GM23338 (cell line): Measurements from ENCODE around the gene DUSP19. TPM values are rescaled to one million over a fixed set of nuclear protein-coding genes. Genes with fewer than 3 reads are reported as not detected.

Experiments
- ATAC-seq: fragments of 200-7000 bp; cut with Tn5 transposase; 3 replicates; pipeline ENCODE4 v1.9.1; 2020
- DNase-seq: peaks from one replicate; pipeline ENCODE4 v3.0.0-alpha.2; 2015; ENCODE audit warnings: low spot score
- H2AFZ ChIP-seq: fragments of 200-600 bp; sonication (generic); 2 replicates; pipeline ENCODE4 v1.8.0; 2016; ENCODE audit warnings: antibody characterized with exemption, mild to moderate bottlenecking, moderate library complexity
- H3F3A ChIP-seq: fragments of 200-600 bp; sonication (generic); replicated peaks from 2 replicates; pipeline ENCODE4 v1.8.0; 2017; ENCODE audit warnings: antibody characterized with exemption, mixed run types, low read depth
- H3K27ac ChIP-seq: fragments of 200-600 bp; sonication (generic); 2 replicates; pipeline ENCODE4 v1.6.1; 2016; ENCODE audit warnings: low read depth
- H3K27me3 ChIP-seq: fragments of 200-600 bp; sonication (generic); 2 replicates; pipeline ENCODE4 v1.8.0; 2016; ENCODE audit warnings: mild to moderate bottlenecking, mixed run types, moderate library complexity; ENCODE audit not compliant: insufficient read depth
- H3K36me3 ChIP-seq: fragments of 200-600 bp; sonication (generic); 2 replicates; pipeline ENCODE4 v1.8.0; 2016; ENCODE audit warnings: mild to moderate bottlenecking; ENCODE audit not compliant: insufficient read depth
- H3K4me1 ChIP-seq: fragments of 200-600 bp; sonication (generic); 2 replicates; pipeline ENCODE4 v1.8.0; 2016; ENCODE audit warnings: mild to moderate bottlenecking, moderate library complexity; ENCODE audit not compliant: insufficient read depth
- H3K4me2 ChIP-seq: fragments of 200-600 bp; sonication (generic); 2 replicates; pipeline ENCODE4 v1.7.1; 2017; ENCODE audit warnings: mixed run types
- H3K4me3 ChIP-seq: fragments of 200-600 bp; sonication (generic); 2 replicates; pipeline ENCODE4 v1.6.1; 2016; ENCODE audit warnings: mixed run types
- H3K79me2 ChIP-seq: fragments of 200-600 bp; sonication (generic); replicated peaks from 2 replicates; pipeline ENCODE4 v1.8.0; 2017; ENCODE audit warnings: mild to moderate bottlenecking; ENCODE audit not compliant: insufficient read depth
- H3K9me2 ChIP-seq: fragments of 200-600 bp; sonication (generic); 2 replicates; pipeline ENCODE4 v1.8.0; 2017; ENCODE audit not compliant: insufficient read depth
- H4K20me1 ChIP-seq: fragments of 200-600 bp; sonication (generic); replicated peaks from 2 replicates; pipeline ENCODE4 v1.8.0; 2017; ENCODE audit warnings: mild to moderate bottlenecking; ENCODE audit not compliant: insufficient read depth
- H3K27ac Mint-ChIP-seq: 2 replicates; pipeline ENCODE4 v1.8.0; 2020; ENCODE audit warnings: inconsistent platforms, mild to moderate bottlenecking, moderate library complexity, mixed read lengths
- H3K27me3 Mint-ChIP-seq: 3 replicates; pipeline ENCODE4 v1.8.0; 2022; ENCODE audit warnings: low read depth, mild to moderate bottlenecking, moderate library complexity, mixed read lengths, inconsistent platforms; ENCODE audit not compliant: insufficient read depth, poor library complexity
- H3K36me3 Mint-ChIP-seq: 3 replicates; pipeline ENCODE4 v1.8.0; 2021; ENCODE audit warnings: low read depth, mild to moderate bottlenecking, inconsistent platforms, moderate library complexity, mixed read lengths
- H3K4me1 Mint-ChIP-seq: 3 replicates; pipeline ENCODE4 v1.8.0; 2020; ENCODE audit warnings: mild to moderate bottlenecking, inconsistent platforms, mixed read lengths
- H3K4me3 Mint-ChIP-seq: 3 replicates; pipeline ENCODE4 v1.8.0; 2021; ENCODE audit warnings: moderate library complexity, mild to moderate bottlenecking, inconsistent platforms, mixed read lengths
- H3K9me3 Mint-ChIP-seq: 3 replicates; pipeline ENCODE4 v1.8.0; 2020; ENCODE audit warnings: moderate library complexity, mild to moderate bottlenecking, inconsistent platforms, mixed read lengths
- EZH2phosphoT487 ChIP-seq: fragments of 200-600 bp; sonication (generic); IDR thresholded peaks from one replicate; pipeline ENCODE4 v1.8.1; 2018; ENCODE audit warnings: antibody characterized with exemption; ENCODE audit not compliant: unreplicated experiment
- JUNB ChIP-seq: IDR thresholded peaks from one replicate; pipeline ENCODE4 v1.6.1; 2016; ENCODE audit warnings: antibody characterized with exemption; ENCODE audit not compliant: unreplicated experiment
- REST ChIP-seq: IDR thresholded peaks from one replicate; pipeline ENCODE4 v1.6.1; 2018; ENCODE audit warnings: antibody characterized with exemption; ENCODE audit not compliant: unreplicated experiment
- STAT1 ChIP-seq: IDR thresholded peaks from one replicate; pipeline ENCODE4 v1.6.1; 2016; ENCODE audit warnings: antibody characterized with exemption; ENCODE audit not compliant: unreplicated experiment
- polyA plus RNA-seq: library from polyadenylated mRNA; unstranded; fragments of >200 nt; fragmentation: Nextera tagmentation; extraction: Ambion mirVana; gene quantifications from 2 replicates; pipeline ENCODE4 v1.2.1, GENCODE V29; 2016
- small RNA-seq: library from RNA; depleted of rRNA; stranded (forward); fragments of <200 nt; gene quantifications from one replicate; pipeline ENCODE3, GENCODE V24; 2014; ENCODE audit warnings: low replicate concordance
- total RNA-seq: library from RNA; depleted of rRNA; stranded (reverse); fragments of >200 nt; shearing (Covaris generic); gene quantifications from 2 replicates; pipeline ENCODE4 v1.2.3, GENCODE V29; 2014; rRNA removed

DUSP19 gene
- total and polyA plus RNA-seq, 2 experiments from 2014 or later = 1.9 to 2.8 TPM

GRCh38 chr2:183149489-183149888 lies 70.9 kb downstream of the DUSP19 start:
- peaks cover 15% of the 10 kb centered on the region for H3K36me3 ChIP-seq
- no peaks in the 10 kb centered on the region for H3K27me3 ChIP-seq
- no peaks in the 10 kb centered on the region for H3K27me3 Mint-ChIP-seq
- H3K79me2 ChIP-seq = peaks cover 74% of the 10 kb centered on the region
- H3K27ac ChIP-seq = peak overlapping the region; percentile 82
- no peaks in the 10 kb centered on the region for H3K9me2 ChIP-seq
- peaks cover 28% of the 10 kb centered on the region for H3K4me1 ChIP-seq
- no peak for TF ChIP-seq STAT1
- no peak for TF ChIP-seq EZH2phosphoT487
- TF ChIP-seq JUNB = no peak
- TF ChIP-seq REST = no peak
- H3K4me2 ChIP-seq = peak overlapping the region; percentile 27; the same call in 1 of the 2 replicates
- no peak overlapping the region for H2AFZ ChIP-seq
- no peak overlapping the region for H3K4me3 Mint-ChIP-seq
- peaks cover 29% of the 10 kb centered on the region for H3K4me1 Mint-ChIP-seq
- H3F3A ChIP-seq = no peaks in the 10 kb centered on the region
- DNase-seq (peak; percentile 48), ATAC-seq (peak; percentile 40; the same call in 1 of the 3 replicates)
- H3K36me3 Mint-ChIP-seq = peaks cover 83% of the 10 kb centered on the region
- H3K4me3 ChIP-seq = no peak overlapping the region
- H4K20me1 ChIP-seq = peaks cover 20% of the 10 kb centered on the region
- H3K27ac Mint-ChIP-seq = peak overlapping the region; percentile 90
- peaks cover 17% of the 10 kb centered on the region; the same call in 2 of the 3 replicates for H3K9me3 Mint-ChIP-seq

Small RNA genes within 50 kb of the gene (small RNA-seq; reads per million reads assigned to genes)
- not detected for gene RF00599

Other genes with a start within 250 kb of the DUSP19 start
- gene FRZB, start 212.1 kb upstream of the DUSP19 start, total RNA-seq = 0.52 and 1.0 TPM in 2 replicates
- 1.2 and 1.5 TPM in 2 replicates for gene FRZB, start 212.1 kb upstream of the DUSP19 start, polyA plus RNA-seq
- 157 and 179 TPM in 2 replicates for gene NCKAP1, start 40.3 kb upstream of the DUSP19 start, total RNA-seq
- gene NCKAP1, start 40.3 kb upstream of the DUSP19 start, polyA plus RNA-seq = 53.8 and 61.7 TPM in 2 replicates
- 57.4 and 62.4 TPM in 2 replicates for gene NUP35, start 45.7 kb downstream of the DUSP19 start, total RNA-seq
- gene NUP35, start 45.7 kb downstream of the DUSP19 start, polyA plus RNA-seq = 49.9 and 65.3 TPM in 2 replicates